ENCODE data around the gene MPZ. TPM values are rescaled to one million over a fixed set of nuclear protein-coding genes. Genes with fewer than 3 reads are reported as not detected.
"Not testable (repeated sequence)": the region's sequence is repeated elsewhere in the genome, so short reads cannot be mapped to it uniquely, and the experiment has no call there.

The MPZ gene
- total RNA-seq, 1 donor from 2014 or later: 67.9 TPM

GRCh38 chr1:161255302-161255701 lies 54.5 kb downstream of the MPZ start:
- DNase-seq: not testable (repeated sequence)

Other genes starting within 250 kb of the MPZ start
- 3.0 TPM for gene ARHGAP30, start 240.1 kb downstream of the MPZ start, total RNA-seq
- gene NECTIN4, start 220.4 kb downstream of the MPZ start, total RNA-seq: 18.0 TPM
- 3.3 TPM for gene KLHDC9, start 211.6 kb downstream of the MPZ start, total RNA-seq
- 24.5 TPM for gene PFDN2, start 191.9 kb downstream of the MPZ start, total RNA-seq
- 19.3 TPM for gene NIT1, start 191.9 kb downstream of the MPZ start, total RNA-seq
- 37.6 TPM for gene DEDD, start 177.3 kb downstream of the MPZ start, total RNA-seq
- gene UFC1, start 156.0 kb downstream of the MPZ start, total RNA-seq: 109 TPM
- gene USP21, start 150.5 kb downstream of the MPZ start, total RNA-seq: 16.5 TPM
- 15.2 TPM for gene PPOX, start 143.5 kb downstream of the MPZ start, total RNA-seq
- gene B4GALT3, start 132.5 kb downstream of the MPZ start, total RNA-seq: 9.3 TPM
- gene ADAMTS4, start 110.9 kb downstream of the MPZ start, total RNA-seq: 18.9 TPM
- gene NDUFS2, start 107.6 kb downstream of the MPZ start, total RNA-seq: 174 TPM
- gene FCER1G, start 94.7 kb downstream of the MPZ start, total RNA-seq: 4.4 TPM
- not detected for gene APOA2, start 86.3 kb downstream of the MPZ start, total RNA-seq
- gene TOMM40L, start 83.9 kb downstream of the MPZ start, total RNA-seq: 11.3 TPM
- gene NR1I3, start 71.8 kb downstream of the MPZ start, total RNA-seq: not detected
- gene PCP4L1, start 51.2 kb downstream of the MPZ start, total RNA-seq: 4.9 TPM
- gene SDHC, start 4.4 kb upstream of the MPZ start, total RNA-seq: 41.9 TPM
- not detected for gene CFAP126, start 57.9 kb upstream of the MPZ start, total RNA-seq
- gene FCGR2A, start 195.5 kb upstream of the MPZ start, total RNA-seq: 14.8 TPM
- 10.2 TPM for gene HSPA6, start 214.6 kb upstream of the MPZ start, total RNA-seq
- 3.4 TPM for gene FCGR3A, start 239.8 kb upstream of the MPZ start, total RNA-seq